HepG2 (cell line): Measurements from ENCODE around the gene ELOVL5. TPM values are rescaled to one million over a fixed set of nuclear protein-coding genes. Genes with fewer than 3 reads are reported as not detected.

Experiments
- IRX3 ChIP-seq: sonication (generic); formaldehyde crosslinking; IDR thresholded peaks from 2 replicates; pipeline ENCODE4 v1.8.1; 2023; ENCODE audit warnings: mild to moderate bottlenecking, low read depth, missing genetic modification reagents, borderline replicate concordance
- NFATC3 ChIP-seq: sonication (generic); formaldehyde crosslinking; IDR thresholded peaks from 2 replicates; pipeline ENCODE4 v1.5.1; 2020; ENCODE audit warnings: mild to moderate bottlenecking, missing genetic modification reagents
- NR2F6 ChIP-seq, 2 experiments: IDR thresholded peaks; 2 replicates each; pipeline ENCODE4 v1.6.1; 2016; ENCODE audit warnings: antibody characterized with exemption in 1 of 2, mild to moderate bottlenecking in 1 of 2
- PRMT3 ChIP-seq: sonication (generic); formaldehyde crosslinking; IDR thresholded peaks from 2 replicates; pipeline ENCODE4 v1.8.1; 2022; ENCODE audit warnings: low read depth, mild to moderate bottlenecking, moderate library complexity, missing genetic modification reagents, borderline replicate concordance
- SCMH1 ChIP-seq: sonication (generic); formaldehyde crosslinking; IDR thresholded peaks from 2 replicates; pipeline ENCODE4 v1.9.0; 2021; ENCODE audit warnings: missing genetic modification reagents, mild to moderate bottlenecking, borderline replicate concordance
- SMAD1 ChIP-seq: sonication (generic); formaldehyde crosslinking; IDR thresholded peaks from 2 replicates; pipeline ENCODE4 v1.4.0; 2020; ENCODE audit warnings: missing genetic modification reagents, low read depth, mild to moderate bottlenecking, borderline replicate concordance
- ZNF616 ChIP-seq: sonication (generic); formaldehyde crosslinking; IDR thresholded peaks from 2 replicates; pipeline ENCODE4 v1.5.0; 2020; ENCODE audit warnings: low read depth, mild to moderate bottlenecking, missing genetic modification reagents
- polyA plus RNA-seq, 8 experiments: library from polyadenylated mRNA; depleted of rRNA in 3 of 8; stranded (reverse) in 7 of 8; unstranded in 1 of 8; fragments of >200 nt; fragmentation: Illumina TruSeq in 4 of 8; extraction: Trizol in 4 of 8; gene quantifications; 2 replicates each; pipeline versions ENCODE4 v1.2.1 to v1.2.3, GENCODE V29; 2011 to 2016; ENCODE audit warnings: low read depth in 4 of 8, missing spikeins in 1 of 8, mixed read lengths in 1 of 8; ENCODE audit not compliant: insufficient read depth in 1 of 8
- total RNA-seq, 5 experiments: library from RNA; depleted of rRNA; stranded (reverse); fragments of >200 nt; fragmentation: Illumina TruSeq; extraction: Trizol; gene quantifications; 2 replicates each; pipeline ENCODE4 v1.2.3, GENCODE V29; 2016; ENCODE audit warnings: low read depth in 1 of 5
- TF ChIP-seq, protein P1 (sequence below): sonication (generic); formaldehyde crosslinking; IDR thresholded peaks from 2 replicates; pipeline ENCODE4 v1.4.0; 2020; ENCODE audit warnings: missing genetic modification reagents
- TF ChIP-seq, protein P2 (sequence below): sonication (generic); formaldehyde crosslinking; IDR thresholded peaks from 2 replicates; pipeline ENCODE4 v1.4.0; 2020; ENCODE audit warnings: mild to moderate bottlenecking, low read depth, missing genetic modification reagents
- TF ChIP-seq, protein P3 (sequence below): sonication (generic); formaldehyde crosslinking; IDR thresholded peaks from 2 replicates; pipeline ENCODE4 v1.5.0; 2020; ENCODE audit warnings: mild to moderate bottlenecking, missing genetic modification reagents
- TF ChIP-seq, protein P4 (sequence below): sonication (generic); formaldehyde crosslinking; IDR thresholded peaks from 2 replicates; pipeline ENCODE4 v1.4.0; 2020; ENCODE audit warnings: missing genetic modification reagents
- TF ChIP-seq, protein P5 (sequence below): sonication (generic); formaldehyde crosslinking; IDR thresholded peaks from 2 replicates; pipeline ENCODE4 v1.8.0; 2022; ENCODE audit warnings: low read depth, missing genetic modification reagents

ELOVL5 gene
- total and polyA plus RNA-seq, 2 of the 13 experiments (the other 11 are each of a cell fraction or from before 2014, with no cell fraction given) = 50.1 to 72.4 TPM

DNA sequence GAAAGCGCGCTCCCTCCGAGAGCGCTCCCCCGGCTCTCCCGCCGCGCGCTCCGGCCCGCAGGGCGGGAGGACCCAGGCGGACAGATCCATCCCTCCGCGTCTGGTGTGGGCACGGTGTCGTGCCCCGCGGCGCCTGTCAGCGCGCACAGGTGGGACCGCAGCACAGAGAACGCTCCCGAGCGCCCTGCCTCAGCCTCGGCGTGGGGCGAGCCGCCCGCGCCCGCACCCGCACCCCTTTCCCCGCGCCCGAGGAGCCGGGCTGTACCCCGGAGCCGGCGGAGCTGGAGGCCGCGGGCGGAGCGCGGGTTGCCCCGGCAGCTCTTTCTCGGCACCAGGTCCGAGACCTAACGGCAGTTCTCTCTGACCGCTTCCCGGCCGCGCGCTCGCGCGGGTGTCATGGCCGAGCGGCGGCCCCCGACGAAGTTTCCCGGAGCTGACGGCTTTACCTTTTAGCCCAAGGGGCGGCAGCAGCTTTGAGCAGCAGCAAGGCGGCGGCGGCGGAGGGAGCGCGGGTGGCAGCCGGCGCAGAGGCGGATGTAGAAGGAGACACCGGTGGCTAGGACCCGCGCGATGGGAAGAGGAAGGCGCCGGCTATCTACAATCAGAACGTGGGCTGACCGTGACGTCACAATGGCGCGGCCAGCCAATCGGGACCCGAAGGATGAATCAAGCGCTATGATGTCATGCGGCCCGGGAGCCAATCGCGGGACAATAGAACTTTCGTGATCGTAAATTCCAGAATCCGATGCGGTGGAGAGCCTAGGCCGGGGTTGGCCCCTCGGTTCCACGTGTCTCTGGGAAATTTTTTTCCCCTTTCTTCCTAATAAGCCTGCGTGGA, at the start of gene ELOVL5 (continued):
- TF ChIP-seq, protein P1, sequence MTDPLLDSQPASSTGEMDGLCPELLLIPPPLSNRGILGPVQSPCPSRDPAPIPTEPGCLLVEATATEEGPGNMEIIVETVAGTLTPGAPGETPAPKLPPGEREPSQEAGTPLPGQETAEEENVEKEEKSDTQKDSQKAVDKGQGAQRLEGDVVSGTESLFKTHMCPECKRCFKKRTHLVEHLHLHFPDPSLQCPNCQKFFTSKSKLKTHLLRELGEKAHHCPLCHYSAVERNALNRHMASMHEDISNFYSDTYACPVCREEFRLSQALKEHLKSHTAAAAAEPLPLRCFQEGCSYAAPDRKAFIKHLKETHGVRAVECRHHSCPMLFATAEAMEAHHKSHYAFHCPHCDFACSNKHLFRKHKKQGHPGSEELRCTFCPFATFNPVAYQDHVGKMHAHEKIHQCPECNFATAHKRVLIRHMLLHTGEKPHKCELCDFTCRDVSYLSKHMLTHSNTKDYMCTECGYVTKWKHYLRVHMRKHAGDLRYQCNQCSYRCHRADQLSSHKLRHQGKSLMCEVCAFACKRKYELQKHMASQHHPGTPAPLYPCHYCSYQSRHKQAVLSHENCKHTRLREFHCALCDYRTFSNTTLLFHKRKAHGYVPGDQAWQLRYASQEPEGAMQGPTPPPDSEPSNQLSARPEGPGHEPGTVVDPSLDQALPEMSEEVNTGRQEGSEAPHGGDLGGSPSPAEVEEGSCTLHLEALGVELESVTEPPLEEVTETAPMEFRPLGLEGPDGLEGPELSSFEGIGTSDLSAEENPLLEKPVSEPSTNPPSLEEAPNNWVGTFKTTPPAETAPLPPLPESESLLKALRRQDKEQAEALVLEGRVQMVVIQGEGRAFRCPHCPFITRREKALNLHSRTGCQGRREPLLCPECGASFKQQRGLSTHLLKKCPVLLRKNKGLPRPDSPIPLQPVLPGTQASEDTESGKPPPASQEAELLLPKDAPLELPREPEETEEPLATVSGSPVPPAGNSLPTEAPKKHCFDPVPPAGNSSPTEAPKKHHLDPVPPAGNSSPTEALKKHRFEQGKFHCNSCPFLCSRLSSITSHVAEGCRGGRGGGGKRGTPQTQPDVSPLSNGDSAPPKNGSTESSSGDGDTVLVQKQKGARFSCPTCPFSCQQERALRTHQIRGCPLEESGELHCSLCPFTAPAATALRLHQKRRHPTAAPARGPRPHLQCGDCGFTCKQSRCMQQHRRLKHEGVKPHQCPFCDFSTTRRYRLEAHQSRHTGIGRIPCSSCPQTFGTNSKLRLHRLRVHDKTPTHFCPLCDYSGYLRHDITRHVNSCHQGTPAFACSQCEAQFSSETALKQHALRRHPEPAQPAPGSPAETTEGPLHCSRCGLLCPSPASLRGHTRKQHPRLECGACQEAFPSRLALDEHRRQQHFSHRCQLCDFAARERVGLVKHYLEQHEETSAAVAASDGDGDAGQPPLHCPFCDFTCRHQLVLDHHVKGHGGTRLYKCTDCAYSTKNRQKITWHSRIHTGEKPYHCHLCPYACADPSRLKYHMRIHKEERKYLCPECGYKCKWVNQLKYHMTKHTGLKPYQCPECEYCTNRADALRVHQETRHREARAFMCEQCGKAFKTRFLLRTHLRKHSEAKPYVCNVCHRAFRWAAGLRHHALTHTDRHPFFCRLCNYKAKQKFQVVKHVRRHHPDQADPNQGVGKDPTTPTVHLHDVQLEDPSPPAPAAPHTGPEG (CRISPR knock-in tag) = peak; percentile 79
- TF ChIP-seq ZNF616 (CRISPR knock-in tag) = no peak; the same call in none of the 2 replicates
- TF ChIP-seq PRMT3 (CRISPR knock-in tag) = no peak
- no peak for TF ChIP-seq SMAD1
- no peak for TF ChIP-seq NR2F6 (IDR thresholded peaks at IDR 0.05)
- no peak for TF ChIP-seq NR2F6 (CRISPR knock-in tag; IDR thresholded peaks at IDR 0.05)
- TF ChIP-seq NFATC3 = no peak
- TF ChIP-seq, protein P2, sequence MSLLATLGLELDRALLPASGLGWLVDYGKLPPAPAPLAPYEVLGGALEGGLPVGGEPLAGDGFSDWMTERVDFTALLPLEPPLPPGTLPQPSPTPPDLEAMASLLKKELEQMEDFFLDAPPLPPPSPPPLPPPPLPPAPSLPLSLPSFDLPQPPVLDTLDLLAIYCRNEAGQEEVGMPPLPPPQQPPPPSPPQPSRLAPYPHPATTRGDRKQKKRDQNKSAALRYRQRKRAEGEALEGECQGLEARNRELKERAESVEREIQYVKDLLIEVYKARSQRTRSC (CRISPR knock-in tag) = peak; percentile 25; the same call in 1 of the 2 replicates
- TF ChIP-seq, protein P3, sequence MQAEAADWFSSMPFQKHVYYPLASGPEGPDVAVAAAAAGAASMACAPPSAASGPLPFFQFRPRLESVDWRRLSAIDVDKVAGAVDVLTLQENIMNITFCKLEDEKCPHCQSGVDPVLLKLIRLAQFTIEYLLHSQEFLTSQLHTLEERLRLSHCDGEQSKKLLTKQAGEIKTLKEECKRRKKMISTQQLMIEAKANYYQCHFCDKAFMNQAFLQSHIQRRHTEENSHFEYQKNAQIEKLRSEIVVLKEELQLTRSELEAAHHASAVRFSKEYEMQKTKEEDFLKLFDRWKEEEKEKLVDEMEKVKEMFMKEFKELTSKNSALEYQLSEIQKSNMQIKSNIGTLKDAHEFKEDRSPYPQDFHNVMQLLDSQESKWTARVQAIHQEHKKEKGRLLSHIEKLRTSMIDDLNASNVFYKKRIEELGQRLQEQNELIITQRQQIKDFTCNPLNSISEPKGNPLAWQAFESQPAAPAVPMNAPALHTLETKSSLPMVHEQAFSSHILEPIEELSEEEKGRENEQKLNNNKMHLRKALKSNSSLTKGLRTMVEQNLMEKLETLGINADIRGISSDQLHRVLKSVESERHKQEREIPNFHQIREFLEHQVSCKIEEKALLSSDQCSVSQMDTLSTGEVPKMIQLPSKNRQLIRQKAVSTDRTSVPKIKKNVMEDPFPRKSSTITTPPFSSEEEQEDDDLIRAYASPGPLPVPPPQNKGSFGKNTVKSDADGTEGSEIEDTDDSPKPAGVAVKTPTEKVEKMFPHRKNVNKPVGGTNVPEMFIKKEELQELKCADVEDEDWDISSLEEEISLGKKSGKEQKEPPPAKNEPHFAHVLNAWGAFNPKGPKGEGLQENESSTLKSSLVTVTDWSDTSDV = peak; percentile 46; the same call in 1 of the 2 replicates
- TF ChIP-seq, protein P4, sequence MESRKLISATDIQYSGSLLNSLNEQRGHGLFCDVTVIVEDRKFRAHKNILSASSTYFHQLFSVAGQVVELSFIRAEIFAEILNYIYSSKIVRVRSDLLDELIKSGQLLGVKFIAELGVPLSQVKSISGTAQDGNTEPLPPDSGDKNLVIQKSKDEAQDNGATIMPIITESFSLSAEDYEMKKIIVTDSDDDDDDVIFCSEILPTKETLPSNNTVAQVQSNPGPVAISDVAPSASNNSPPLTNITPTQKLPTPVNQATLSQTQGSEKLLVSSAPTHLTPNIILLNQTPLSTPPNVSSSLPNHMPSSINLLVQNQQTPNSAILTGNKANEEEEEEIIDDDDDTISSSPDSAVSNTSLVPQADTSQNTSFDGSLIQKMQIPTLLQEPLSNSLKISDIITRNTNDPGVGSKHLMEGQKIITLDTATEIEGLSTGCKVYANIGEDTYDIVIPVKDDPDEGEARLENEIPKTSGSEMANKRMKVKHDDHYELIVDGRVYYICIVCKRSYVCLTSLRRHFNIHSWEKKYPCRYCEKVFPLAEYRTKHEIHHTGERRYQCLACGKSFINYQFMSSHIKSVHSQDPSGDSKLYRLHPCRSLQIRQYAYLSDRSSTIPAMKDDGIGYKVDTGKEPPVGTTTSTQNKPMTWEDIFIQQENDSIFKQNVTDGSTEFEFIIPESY (CRISPR knock-in tag) = no peak
- no peak for TF ChIP-seq IRX3 (CRISPR knock-in tag)
- TF ChIP-seq, protein P5, sequence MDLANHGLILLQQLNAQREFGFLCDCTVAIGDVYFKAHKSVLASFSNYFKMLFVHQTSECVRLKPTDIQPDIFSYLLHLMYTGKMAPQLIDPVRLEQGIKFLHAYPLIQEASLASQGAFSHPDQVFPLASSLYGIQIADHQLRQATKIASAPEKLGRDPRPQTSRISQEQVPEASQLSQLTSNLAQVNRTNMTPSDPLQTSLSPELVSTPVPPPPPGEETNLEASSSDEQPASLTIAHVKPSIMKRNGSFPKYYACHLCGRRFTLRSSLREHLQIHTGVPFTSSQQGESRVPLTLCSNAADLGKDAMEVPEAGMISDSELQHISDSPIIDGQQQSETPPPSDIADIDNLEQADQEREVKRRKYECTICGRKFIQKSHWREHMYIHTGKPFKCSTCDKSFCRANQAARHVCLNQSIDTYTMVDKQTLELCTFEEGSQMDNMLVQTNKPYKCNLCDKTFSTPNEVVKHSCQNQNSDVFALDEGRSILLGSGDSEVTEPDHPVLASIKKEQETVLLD (CRISPR knock-in tag) = no peak
- no peak for TF ChIP-seq SCMH1 (CRISPR knock-in tag)
